ENCODE measurements around the gene SOX15. TPM values are rescaled to one million over a fixed set of nuclear protein-coding genes. Genes with fewer than 3 reads are reported as not detected.

SOX15 gene
- total and polyA plus RNA-seq, 11 donors: 0.32 to 8.0 (median 1.2) TPM; not detected in 1

DNA sequence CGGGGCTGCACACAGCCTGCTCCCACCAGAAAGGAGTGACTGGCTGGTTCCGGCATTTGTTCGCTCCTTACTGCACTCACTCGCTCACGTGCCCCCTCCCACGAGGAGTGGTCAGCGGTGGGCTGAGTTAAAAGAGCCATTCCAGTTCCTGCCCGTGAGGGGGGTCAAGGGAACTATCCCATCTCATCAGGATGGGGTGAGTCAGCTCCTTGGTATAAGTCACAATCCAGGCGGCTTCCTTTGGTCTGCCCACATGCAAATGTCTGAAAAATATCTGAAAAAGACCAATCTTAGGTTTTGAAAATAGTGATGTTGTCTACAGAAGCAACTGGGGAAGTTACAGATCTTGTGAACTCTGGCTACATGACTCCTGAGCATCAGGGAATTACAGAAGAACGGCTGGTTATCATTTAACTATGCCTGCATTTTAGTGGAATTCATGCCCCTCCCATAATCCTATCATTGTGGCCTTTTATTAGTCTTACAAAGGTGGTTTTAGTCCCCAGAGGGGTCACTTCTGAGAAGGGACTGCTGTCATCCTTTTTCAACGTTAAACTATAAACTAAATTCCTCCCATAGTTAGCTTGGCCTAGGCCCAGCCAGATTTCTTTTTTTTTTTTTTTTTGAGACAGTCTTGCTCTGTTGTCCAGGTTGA is 50.9 kb downstream of the SOX15 start:
- no peak overlapping the region for H3K4me3 ChIP-seq
- peaks cover 0 to 11% (median 4%) of the 10 kb centered on the region in 12 donors for H3K9me3 ChIP-seq
- 64 to 79% (median 74%) methylated on average over 11 of the region's 11 CpGs for WGBS, 4 donors
- ATAC-seq: no peak
- no peak for DNase-seq
- no peak for TF ChIP-seq POLR2A (IDR thresholded peaks at IDR 0.05)
- TF ChIP-seq, protein P1, sequence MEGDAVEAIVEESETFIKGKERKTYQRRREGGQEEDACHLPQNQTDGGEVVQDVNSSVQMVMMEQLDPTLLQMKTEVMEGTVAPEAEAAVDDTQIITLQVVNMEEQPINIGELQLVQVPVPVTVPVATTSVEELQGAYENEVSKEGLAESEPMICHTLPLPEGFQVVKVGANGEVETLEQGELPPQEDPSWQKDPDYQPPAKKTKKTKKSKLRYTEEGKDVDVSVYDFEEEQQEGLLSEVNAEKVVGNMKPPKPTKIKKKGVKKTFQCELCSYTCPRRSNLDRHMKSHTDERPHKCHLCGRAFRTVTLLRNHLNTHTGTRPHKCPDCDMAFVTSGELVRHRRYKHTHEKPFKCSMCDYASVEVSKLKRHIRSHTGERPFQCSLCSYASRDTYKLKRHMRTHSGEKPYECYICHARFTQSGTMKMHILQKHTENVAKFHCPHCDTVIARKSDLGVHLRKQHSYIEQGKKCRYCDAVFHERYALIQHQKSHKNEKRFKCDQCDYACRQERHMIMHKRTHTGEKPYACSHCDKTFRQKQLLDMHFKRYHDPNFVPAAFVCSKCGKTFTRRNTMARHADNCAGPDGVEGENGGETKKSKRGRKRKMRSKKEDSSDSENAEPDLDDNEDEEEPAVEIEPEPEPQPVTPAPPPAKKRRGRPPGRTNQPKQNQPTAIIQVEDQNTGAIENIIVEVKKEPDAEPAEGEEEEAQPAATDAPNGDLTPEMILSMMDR (IDR thresholded peaks at IDR 0.05): no peak
- peaks cover 0 to 3% (median 0%) of the 10 kb centered on the region in 12 donors for H3K4me1 ChIP-seq
- H3K27ac ChIP-seq: no peak overlapping the region
- no peaks in the 10 kb centered on the region for H3K27me3 ChIP-seq
- H3K36me3 ChIP-seq: no peaks in the 10 kb centered on the region
- intact Hi-C loops (cut with DNase I): no loop called here

Other genes starting within 250 kb of the SOX15 start
- 1 to 10 TPM; 3.4 to 9.0 (median 5.9) TPM for gene KCTD11, start 237.9 kb downstream of the SOX15 start, total RNA-seq
- 1 to 10 TPM; 6.4 to 9.6 TPM for gene KCTD11, start 237.9 kb downstream of the SOX15 start, polyA plus RNA-seq
- not detected for gene TMEM95, start 234.9 kb downstream of the SOX15 start, total RNA-seq
- not detected for gene TMEM95, start 234.9 kb downstream of the SOX15 start, polyA plus RNA-seq
- 1 to 10 TPM; 1.4 to 6.2 (median 2.2) TPM for gene TNK1, start 209.0 kb downstream of the SOX15 start, total RNA-seq
- gene TNK1, start 209.0 kb downstream of the SOX15 start, polyA plus RNA-seq: 1 to 10 TPM; 1.8 to 2.1 TPM
- gene PLSCR3, start 195.6 kb downstream of the SOX15 start, total RNA-seq: 10 to 100 TPM; 14.3 to 29.5 (median 16.4) TPM
- 10 to 100 TPM; 21.2 to 28.3 TPM for gene PLSCR3, start 195.6 kb downstream of the SOX15 start, polyA plus RNA-seq
- 10 to 100 TPM; 51.9 to 78.7 (median 69.5) TPM for gene TMEM256, start 186.0 kb downstream of the SOX15 start, total RNA-seq
- gene TMEM256, start 186.0 kb downstream of the SOX15 start, polyA plus RNA-seq: 100 to 1,000 TPM in 1 of 2 donors, 10 to 100 TPM in 1; 74.4 to 195 TPM
- gene NLGN2, start 182.2 kb downstream of the SOX15 start, total RNA-seq: 10 to 100 TPM in 2 of 9 donors, 1 to 10 TPM in 7; 4.6 to 12.9 (median 7.3) TPM
- 10 to 100 TPM in 1 of 2 donors, 1 to 10 TPM in 1; 3.5 to 11.1 TPM for gene NLGN2, start 182.2 kb downstream of the SOX15 start, polyA plus RNA-seq
- not detected for gene SPEM1, start 169.8 kb downstream of the SOX15 start, total RNA-seq
- not detected for gene SPEM1, start 169.8 kb downstream of the SOX15 start, polyA plus RNA-seq
- gene SPEM2, start 164.5 kb downstream of the SOX15 start, total RNA-seq: not detected
- gene SPEM2, start 164.5 kb downstream of the SOX15 start, polyA plus RNA-seq: not detected
- not detected for gene SPEM3, start 161.2 kb downstream of the SOX15 start, total RNA-seq
- not detected for gene SPEM3, start 161.2 kb downstream of the SOX15 start, polyA plus RNA-seq
- 1 to 10 TPM; 1.7 to 6.8 (median 4.0) TPM for gene TMEM102, start 154.7 kb downstream of the SOX15 start, total RNA-seq
- gene TMEM102, start 154.7 kb downstream of the SOX15 start, polyA plus RNA-seq: 1 to 10 TPM; 1.8 to 4.5 TPM
- 1 to 10 TPM; 2.8 to 9.6 (median 7.8) TPM for gene FGF11, start 150.6 kb downstream of the SOX15 start, total RNA-seq
- gene FGF11, start 150.6 kb downstream of the SOX15 start, polyA plus RNA-seq: 1 to 10 TPM; 1.6 to 9.6 TPM
- gene CHRNB1, start 145.0 kb downstream of the SOX15 start, total RNA-seq: 10 to 100 TPM in 7 of 9 donors, 1 to 10 TPM in 2; 8.2 to 14.2 (median 11.0) TPM
- 10 to 100 TPM; 11.2 to 27.3 TPM for gene CHRNB1, start 145.0 kb downstream of the SOX15 start, polyA plus RNA-seq
- gene ZBTB4, start 110.5 kb downstream of the SOX15 start, total RNA-seq: 10 to 100 TPM; 51.8 to 77.2 (median 59.5) TPM
- gene ZBTB4, start 110.5 kb downstream of the SOX15 start, polyA plus RNA-seq: 10 to 100 TPM; 29.3 to 35.3 TPM
- gene SLC35G6, start 108.6 kb downstream of the SOX15 start, total RNA-seq: not detected
- under 1 TPM in 1 of 2 donors, not detected in 1; 0.08 TPM for gene SLC35G6, start 108.6 kb downstream of the SOX15 start, polyA plus RNA-seq
- gene POLR2A, start 105.7 kb downstream of the SOX15 start, total RNA-seq: 10 to 100 TPM; 31.4 to 77.6 (median 50.7) TPM
- 10 to 100 TPM; 17.3 to 18.5 TPM for gene POLR2A, start 105.7 kb downstream of the SOX15 start, polyA plus RNA-seq
- gene TNFSF12, start 41.0 kb downstream of the SOX15 start, total RNA-seq: 10 to 100 TPM; 20.3 to 49.5 (median 35.1) TPM
- gene TNFSF12, start 41.0 kb downstream of the SOX15 start, polyA plus RNA-seq: 10 to 100 TPM; 19.6 to 36.8 TPM
- gene TNFSF13, start 31.3 kb downstream of the SOX15 start, total RNA-seq: 10 to 100 TPM in 3 of 9 donors, 1 to 10 TPM in 6; 3.7 to 43.0 (median 6.4) TPM
- 1 to 10 TPM; 6.9 to 7.1 TPM for gene TNFSF13, start 31.3 kb downstream of the SOX15 start, polyA plus RNA-seq
- 10 to 100 TPM; 26.4 to 59.5 (median 28.9) TPM for gene SENP3, start 28.2 kb downstream of the SOX15 start, total RNA-seq
- gene SENP3, start 28.2 kb downstream of the SOX15 start, polyA plus RNA-seq: 10 to 100 TPM; 29.1 to 65.5 TPM
- gene CD68, start 10.5 kb downstream of the SOX15 start, total RNA-seq: 100 to 1,000 TPM in 2 of 9 donors, 10 to 100 TPM in 6, 1 to 10 TPM in 1; 9.9 to 324 (median 22.5) TPM
- gene CD68, start 10.5 kb downstream of the SOX15 start, polyA plus RNA-seq: 10 to 100 TPM; 11.3 to 46.7 TPM
- gene MPDU1, start 6.2 kb downstream of the SOX15 start, total RNA-seq: 10 to 100 TPM; 18.4 to 90.1 (median 25.4) TPM
- 100 to 1,000 TPM in 1 of 2 donors, 10 to 100 TPM in 1; 33.3 to 106 TPM for gene MPDU1, start 6.2 kb downstream of the SOX15 start, polyA plus RNA-seq
- 100 to 1,000 TPM in 4 of 9 donors, 10 to 100 TPM in 5; 68.0 to 121 (median 98.6) TPM for gene FXR2, start 24.8 kb upstream of the SOX15 start, total RNA-seq
- 100 to 1,000 TPM in 1 of 2 donors, 10 to 100 TPM in 1; 72.4 to 123 TPM for gene FXR2, start 24.8 kb upstream of the SOX15 start, polyA plus RNA-seq
- 10 to 100 TPM; 50.0 to 76.0 (median 57.3) TPM for gene SAT2, start 37.7 kb upstream of the SOX15 start, total RNA-seq
- gene SAT2, start 37.7 kb upstream of the SOX15 start, polyA plus RNA-seq: 100 to 1,000 TPM; 113 to 131 TPM
- 1 to 10 TPM in 1 of 9 donors, under 1 TPM in 4, not detected in 4; 0.56 to 1.1 (median 0.66) TPM for gene SHBG, start 40.0 kb upstream of the SOX15 start, total RNA-seq
- under 1 TPM; 0.28 to 0.61 TPM for gene SHBG, start 40.0 kb upstream of the SOX15 start, polyA plus RNA-seq
- 1 to 10 TPM; 1.3 to 6.6 (median 2.9) TPM for gene ATP1B2, start 60.8 kb upstream of the SOX15 start, total RNA-seq
- 1 to 10 TPM in 1 of 2 donors, under 1 TPM in 1; 0.60 to 2.6 TPM for gene ATP1B2, start 60.8 kb upstream of the SOX15 start, polyA plus RNA-seq
- gene TP53, start 97.4 kb upstream of the SOX15 start, total RNA-seq: 10 to 100 TPM; 10.0 to 44.6 (median 12.8) TPM
- 1 to 10 TPM; 6.8 to 9.0 TPM for gene TP53, start 97.4 kb upstream of the SOX15 start, polyA plus RNA-seq
- 1 to 10 TPM; 3.7 to 9.8 (median 4.8) TPM for gene WRAP53, start 98.4 kb upstream of the SOX15 start, total RNA-seq
- gene WRAP53, start 98.4 kb upstream of the SOX15 start, polyA plus RNA-seq: 10 to 100 TPM in 1 of 2 donors, 1 to 10 TPM in 1; 5.4 to 12.0 TPM
- gene EFNB3, start 115.1 kb upstream of the SOX15 start, total RNA-seq: 1 to 10 TPM in 1 of 9 donors, under 1 TPM in 8; 0.10 to 4.6 (median 0.36) TPM
- under 1 TPM; 0.15 to 0.43 TPM for gene EFNB3, start 115.1 kb upstream of the SOX15 start, polyA plus RNA-seq
- gene DNAH2, start 127.7 kb upstream of the SOX15 start, total RNA-seq: under 1 TPM in 5 of 9 donors, not detected in 4; 0.02 to 0.56 (median 0.05) TPM
- gene DNAH2, start 127.7 kb upstream of the SOX15 start, polyA plus RNA-seq: under 1 TPM; 0.04 TPM
- gene KDM6B, start 244.1 kb upstream of the SOX15 start, total RNA-seq: 10 to 100 TPM in 8 of 9 donors, 1 to 10 TPM in 1; 7.4 to 29.3 (median 24.8) TPM
- 10 to 100 TPM; 11.6 to 14.4 TPM for gene KDM6B, start 244.1 kb upstream of the SOX15 start, polyA plus RNA-seq